Esophagus (tissue), 2 donors: ENCODE measurements around the gene PPM1L. TPM values are rescaled to one million over a fixed set of nuclear protein-coding genes. Genes with fewer than 3 reads are reported as not detected.

Source experiments
- H3K27ac ChIP-seq, 2 donors: one replicate each; pipeline ENCODE4 v1.5.1; 2013; ENCODE audit warnings: low read depth in 2 of 2, mild to moderate bottlenecking in 2 of 2, inconsistent platforms in 1 of 2, low read length in 1 of 2, moderate library complexity in 1 of 2
- H3K27me3 ChIP-seq, 2 donors: one replicate each; pipeline ENCODE4 v1.6.1; 2013; ENCODE audit warnings: low read length in 2 of 2, control low read depth in 1 of 2, mild to moderate bottlenecking in 1 of 2; ENCODE audit not compliant: insufficient read depth in 2 of 2, control insufficient read depth in 1 of 2
- H3K36me3 ChIP-seq, 2 donors: one replicate each; pipeline ENCODE4 v1.6.1; 2013; ENCODE audit warnings: low read length in 1 of 2; ENCODE audit not compliant: control insufficient read depth in 2 of 2, insufficient read depth in 2 of 2
- H3K4me1 ChIP-seq, 2 donors: one replicate each; pipeline ENCODE4 v1.6.1; 2013; ENCODE audit warnings: low read length in 1 of 2; ENCODE audit not compliant: control insufficient read depth in 2 of 2, insufficient read depth in 2 of 2
- H3K4me3 ChIP-seq, 2 donors: one replicate each; pipeline ENCODE4 v1.5.1; 2013; ENCODE audit warnings: low read length in 2 of 2, mild to moderate bottlenecking in 2 of 2, low read depth in 1 of 2, moderate library complexity in 1 of 2
- H3K9me3 ChIP-seq, 2 donors: one replicate each; pipeline ENCODE4 v1.6.1; 2013; ENCODE audit warnings: mild to moderate bottlenecking in 2 of 2, low read depth in 1 of 2, low read length in 1 of 2, moderate library complexity in 1 of 2; ENCODE audit not compliant: control insufficient read depth in 2 of 2, insufficient read depth in 1 of 2
- WGBS, 2 donors: extraction: QIAGEN DNeasy Blood & Tissue Kit; methylation state at CpG; one replicate each; pipeline ENCODE4 v1.1.7; 2013; 5-methylcytosine and 5-hydroxymethylcytosine counted together
- polyA plus RNA-seq, 2 donors: library from polyadenylated mRNA; stranded (reverse); fragments of 200-250 nt; gene quantifications; one replicate each; pipeline ENCODE4 v1.2.3, GENCODE V29; 2013
- donor health status: healthy with polysubstance abuse.
- donor health status: Bipolar disorder and iron deficiency.

Gene PPM1L
- polyA plus RNA-seq, 2 donors, result 2.7 to 3.0 TPM

DNA sequence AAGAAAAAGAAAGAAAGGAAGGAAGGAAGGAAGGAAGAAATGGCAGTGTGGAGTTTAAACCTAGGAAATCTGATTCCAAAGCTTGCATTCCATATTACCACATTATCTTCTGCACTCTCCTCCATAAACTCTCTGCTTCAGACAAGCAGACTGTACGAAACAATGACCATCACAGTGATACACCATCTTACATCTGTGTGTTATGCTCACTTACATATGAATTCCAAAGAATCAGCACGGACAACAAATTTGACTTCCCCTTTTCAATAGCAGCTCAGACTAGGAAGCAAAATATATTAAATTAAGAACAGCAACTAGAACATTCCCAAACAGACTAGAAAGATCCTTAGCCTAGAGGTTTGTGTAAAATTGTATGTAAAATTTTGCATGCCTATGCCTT lies 18.0 kb upstream of the PPM1L start:
- H3K36me3 ChIP-seq, result no peaks in the 10 kb centered on the region
- H3K4me3 ChIP-seq, result no peak overlapping the region
- H3K9me3 ChIP-seq, result no peaks in the 10 kb centered on the region
- H3K27me3 ChIP-seq, result no peaks in the 10 kb centered on the region
- WGBS, 2 donors, result 72 to 73% methylated on average over 2 of the region's 2 CpGs
- H3K27ac ChIP-seq, result no peak overlapping the region
- no peaks in the 10 kb centered on the region for H3K4me1 ChIP-seq

DNA sequence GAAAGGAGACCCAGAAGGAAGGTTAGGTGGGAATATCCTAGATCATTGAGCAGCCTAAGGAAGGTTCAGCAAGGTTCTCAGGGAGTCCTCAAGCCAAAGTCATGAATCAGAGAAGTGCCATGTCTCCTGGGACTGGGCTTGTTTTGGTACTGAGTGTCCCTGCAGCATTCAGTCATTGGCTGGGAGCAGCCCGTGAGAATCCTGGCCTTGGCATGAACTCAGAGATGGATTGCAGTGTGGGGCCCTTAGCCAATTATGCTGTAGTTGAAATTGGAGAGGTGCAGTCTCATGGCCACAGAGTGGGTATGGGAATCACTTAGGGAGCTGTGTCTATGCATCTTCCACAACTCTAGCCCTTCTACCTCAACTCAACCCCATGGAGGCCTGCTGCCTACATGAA lies 17.0 kb upstream of the PPM1L start:
- Histone ChIP-seq H3K36me3 (no peaks in the 10 kb centered on the region), H3K27me3 (no peaks in the 10 kb centered on the region), H3K4me3 (no peak overlapping the region), H3K27ac (no peak overlapping the region), H3K4me1 (no peaks in the 10 kb centered on the region), H3K9me3 (no peaks in the 10 kb centered on the region)
- WGBS, 2 donors, result 21 to 24% methylated on average over 1 of the region's 1 CpG

DNA sequence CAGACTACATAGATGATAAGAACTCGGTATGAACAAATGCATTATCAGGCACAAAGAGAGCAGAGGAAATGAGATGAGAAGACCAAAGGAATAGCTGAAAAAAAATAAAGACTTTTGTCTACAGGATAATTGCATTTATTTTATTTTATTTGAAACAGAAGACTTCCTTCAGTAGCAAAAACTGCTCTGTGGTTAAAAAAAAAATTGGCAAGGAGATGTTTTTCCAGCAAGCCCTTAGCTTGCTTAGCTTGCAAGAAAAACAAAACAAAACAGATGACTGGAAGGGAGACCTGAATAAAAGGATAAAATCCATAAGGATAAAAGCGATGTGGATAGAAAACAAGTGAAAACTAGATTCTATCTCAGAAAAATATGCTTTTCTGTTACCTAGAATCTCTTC lies 9.1 kb upstream of the PPM1L start:
- no peaks in the 10 kb centered on the region for H3K27me3 ChIP-seq
- H3K27ac ChIP-seq, result no peak overlapping the region
- H3K36me3 ChIP-seq, result no peaks in the 10 kb centered on the region
- WGBS, 2 donors, result 52 to 57% methylated on average over 2 of the region's 2 CpGs
- H3K4me1 ChIP-seq, result no peaks in the 10 kb centered on the region
- no peaks in the 10 kb centered on the region for H3K9me3 ChIP-seq
- H3K4me3 ChIP-seq, result no peak overlapping the region

DNA sequence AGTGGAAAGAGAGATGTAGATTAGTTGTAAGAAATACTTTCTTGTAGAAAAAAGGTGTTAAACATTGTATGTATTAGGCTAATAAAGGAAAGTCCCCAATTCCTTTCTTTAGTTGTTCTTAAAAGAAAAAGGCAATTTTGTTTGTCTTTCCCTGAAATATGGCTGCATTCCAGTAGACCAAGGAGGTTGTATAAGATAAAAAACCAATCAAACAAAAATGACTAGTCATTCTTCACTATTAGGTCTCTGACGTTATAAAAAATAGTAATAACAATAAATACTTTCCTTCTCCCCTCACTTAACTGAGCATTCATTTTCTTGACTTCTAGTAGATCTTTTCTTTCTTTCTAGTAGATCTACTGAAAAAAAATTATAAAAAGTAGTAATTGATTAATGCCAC lies 8.6 kb upstream of the PPM1L start:
- no peaks in the 10 kb centered on the region for H3K9me3 ChIP-seq
- H3K27ac ChIP-seq, result no peak overlapping the region
- H3K36me3 ChIP-seq, result no peaks in the 10 kb centered on the region
- H3K4me3 ChIP-seq, result no peak overlapping the region
- 21 to 27% methylated on average over 1 of the region's 1 CpG for WGBS, 2 donors
- H3K27me3 ChIP-seq, result no peaks in the 10 kb centered on the region
- H3K4me1 ChIP-seq, result no peaks in the 10 kb centered on the region

DNA sequence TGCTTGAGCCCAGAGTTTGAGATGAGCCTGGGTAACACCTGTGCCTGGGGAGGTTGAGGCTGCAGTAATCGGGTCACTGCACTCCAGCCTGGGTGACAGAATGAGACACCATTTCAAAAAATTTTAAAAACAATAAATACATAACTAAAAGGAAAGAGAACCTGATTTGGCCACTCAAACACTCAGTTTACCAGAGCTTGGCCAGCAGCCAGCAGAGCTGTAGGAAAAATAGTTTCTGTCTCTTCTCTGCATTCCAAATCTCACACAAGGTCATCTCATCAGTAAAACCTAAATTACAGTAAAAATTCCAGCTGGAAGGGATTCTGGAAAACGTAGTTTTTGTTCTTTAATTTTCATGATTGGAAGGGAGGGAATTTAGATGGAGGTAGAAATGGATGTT lies 7.8 kb upstream of the PPM1L start:
- Histone ChIP-seq H3K36me3 (no peaks in the 10 kb centered on the region), H3K27ac (no peak overlapping the region), H3K27me3 (no peaks in the 10 kb centered on the region), H3K9me3 (no peaks in the 10 kb centered on the region), H3K4me3 (no peak overlapping the region), H3K4me1 (no peaks in the 10 kb centered on the region)
- WGBS, 2 donors, result 66 to 68% methylated on average over 2 of the region's 2 CpGs

DNA sequence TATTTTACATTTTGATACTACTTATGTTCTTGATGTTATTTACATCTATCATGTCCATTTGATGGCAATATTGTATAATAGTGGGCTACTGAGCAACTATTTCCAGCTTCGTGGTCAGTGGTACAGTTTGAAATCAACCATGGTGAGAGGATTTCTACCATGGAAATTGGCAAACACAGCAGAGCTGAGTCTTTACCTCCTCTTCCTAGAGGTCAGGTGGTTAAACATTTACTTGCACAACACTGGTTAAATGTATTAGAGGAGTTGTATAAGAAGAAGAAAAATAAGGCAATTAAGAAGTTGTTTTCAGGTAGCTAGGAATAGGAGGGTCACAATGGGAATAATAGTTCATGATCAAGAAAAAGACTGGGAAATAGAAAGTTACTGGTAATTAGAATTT lies 7.2 kb upstream of the PPM1L start:
- Histone ChIP-seq H3K4me3 (no peak overlapping the region), H3K27ac (no peak overlapping the region), H3K27me3 (no peaks in the 10 kb centered on the region), H3K4me1 (no peaks in the 10 kb centered on the region), H3K9me3 (no peaks in the 10 kb centered on the region), H3K36me3 (no peaks in the 10 kb centered on the region)
- 66 to 78% methylated on average over 1 of the region's 1 CpG for WGBS, 2 donors

DNA sequence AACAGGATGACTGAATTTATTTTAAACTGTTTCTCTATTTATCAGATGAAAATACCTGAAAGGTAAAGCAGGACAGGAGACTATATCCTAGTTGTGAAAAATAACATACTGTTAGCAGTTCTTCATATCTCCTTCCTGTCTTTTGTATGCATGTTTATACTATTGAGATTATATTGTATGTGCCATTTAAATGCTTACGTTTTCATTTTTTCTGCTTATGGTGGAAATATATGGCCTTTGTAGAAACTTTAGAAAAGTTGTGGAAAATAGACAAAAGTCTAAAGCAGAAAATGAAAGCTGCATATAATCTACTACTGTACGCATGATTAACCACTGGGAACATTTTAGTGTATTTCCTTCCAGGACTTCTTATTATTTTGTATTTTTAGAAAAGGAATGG lies 2.1 kb upstream of the PPM1L start:
- H3K9me3 ChIP-seq, result no peaks in the 10 kb centered on the region
- H3K27ac ChIP-seq, result peak overlapping the region in 1 of 2 donors; percentile 95
- peaks cover 0 to 9% of the 10 kb centered on the region in 2 donors for H3K4me1 ChIP-seq
- no peaks in the 10 kb centered on the region for H3K27me3 ChIP-seq
- 23 to 31% methylated on average over 2 of the region's 2 CpGs for WGBS, 2 donors
- no peaks in the 10 kb centered on the region for H3K36me3 ChIP-seq
- peak overlapping the region; percentile 68 to 82 for H3K4me3 ChIP-seq

DNA sequence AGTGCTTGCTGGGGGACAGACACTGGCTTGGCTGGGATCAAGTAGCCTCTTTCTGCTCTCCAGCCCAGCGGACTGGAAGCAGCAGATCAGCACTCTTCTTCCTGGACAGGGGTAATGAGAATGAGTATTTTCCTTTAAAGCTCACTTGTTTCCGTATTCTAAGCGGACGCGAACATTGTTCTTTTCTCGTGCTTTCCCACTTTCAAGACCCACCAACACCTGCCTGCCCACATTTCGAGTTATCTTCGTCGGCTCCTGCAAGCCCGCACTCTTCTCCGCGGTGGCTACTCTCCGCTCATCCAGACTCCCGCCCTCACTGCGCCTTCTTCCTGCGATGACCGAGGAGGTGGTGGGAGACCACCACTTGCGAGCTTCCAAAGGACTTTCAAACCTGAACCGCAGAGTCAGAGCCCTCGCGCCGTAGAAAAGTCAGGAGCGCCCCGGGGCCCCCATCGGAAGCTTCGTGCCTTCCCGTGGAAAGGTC lies 1.6 kb upstream of the PPM1L start:
- H3K27me3 ChIP-seq, result no peaks in the 10 kb centered on the region
- H3K4me1 ChIP-seq, result peaks cover 0 to 9% of the 10 kb centered on the region in 2 donors
- H3K9me3 ChIP-seq, result no peaks in the 10 kb centered on the region
- no peaks in the 10 kb centered on the region for H3K36me3 ChIP-seq
- WGBS, 2 donors, result 1% methylated on average over 27 of the region's 27 CpGs
- peak overlapping the region; percentile 68 to 82 for H3K4me3 ChIP-seq
- peak overlapping the region; percentile 92 to 95 for H3K27ac ChIP-seq

DNA sequence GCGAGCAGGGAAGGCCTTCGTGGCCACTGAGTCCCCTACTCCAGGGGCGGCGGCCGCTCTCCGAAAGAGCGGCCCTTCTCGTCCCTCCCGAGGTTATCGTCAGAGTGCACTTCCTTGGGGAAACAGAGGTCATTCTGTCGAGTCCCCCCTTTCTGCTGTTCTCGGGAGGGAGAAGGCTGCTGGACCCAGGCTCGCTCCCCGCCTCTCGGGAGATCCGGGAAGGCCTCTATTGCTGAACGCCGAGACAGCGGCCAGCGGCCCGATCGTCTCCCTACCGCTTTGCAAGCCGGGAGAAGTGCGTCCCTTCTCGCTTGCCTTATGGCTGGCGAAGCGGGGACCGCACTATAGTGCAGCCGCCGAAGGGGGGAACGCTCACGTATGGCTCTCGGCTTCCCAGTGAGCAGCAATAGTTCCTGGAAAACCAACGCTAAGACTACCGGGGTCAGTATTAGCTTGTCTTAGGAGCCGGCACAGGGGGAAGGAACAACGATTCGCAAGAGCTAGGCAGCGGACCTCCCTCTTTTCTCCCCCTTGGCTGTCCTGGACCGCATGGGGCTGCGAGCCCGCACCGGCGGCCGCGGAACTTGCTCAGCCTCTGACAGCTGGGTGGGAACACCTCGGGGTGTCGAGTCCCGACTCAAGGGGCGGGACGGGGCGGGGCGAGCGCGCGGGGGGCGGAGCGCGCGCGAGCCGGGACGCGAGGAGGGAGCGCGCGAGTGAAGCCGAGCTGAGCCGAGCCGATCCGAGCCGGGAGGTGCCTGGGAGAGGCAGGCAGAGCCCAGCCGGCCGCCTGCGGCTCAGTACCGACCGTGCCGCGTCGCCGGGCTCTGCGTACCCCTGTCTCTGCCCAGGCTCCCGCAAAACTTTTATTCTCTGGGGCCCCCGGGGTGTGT lies 930 bp upstream of the PPM1L start:
- WGBS, 2 donors, result 0% methylated on average over 84 to 85 of the region's 85 CpGs
- Histone ChIP-seq H3K4me3 (peak overlapping the region; percentile 82), H3K27me3 (no peaks in the 10 kb centered on the region), H3K4me1 (peaks cover 0 to 9% of the 10 kb centered on the region in 2 donors), H3K36me3 (no peaks in the 10 kb centered on the region), H3K27ac (peak overlapping the region; percentile 92 to 95), H3K9me3 (no peaks in the 10 kb centered on the region)
